PFSK-1 (cell line): Measurements from ENCODE around the gene HOMER3.

ENCODE experiments used
- FOXP2 ChIP-seq: optimal IDR thresholded peaks from 2 replicates; pipeline ENCODE3; 2011; ENCODE audit warnings: borderline replicate concordance, control low read depth, inconsistent platforms; ENCODE audit not compliant: insufficient read depth; ENCODE audit errors: extremely low read length, extremely low read depth
- POLR2AphosphoS5 ChIP-seq: IDR thresholded peaks from 2 replicates; pipeline ENCODE4 v1.6.1; 2012; ENCODE audit warnings: low read depth, mild to moderate bottlenecking, control low read depth, low read length, moderate library complexity
- SIN3A ChIP-seq: IDR thresholded peaks from 2 replicates; pipeline ENCODE4 v1.6.1; 2012; ENCODE audit warnings: mild to moderate bottlenecking, low read length, moderate library complexity, borderline replicate concordance; ENCODE audit not compliant: insufficient read depth
- TAF1 ChIP-seq: IDR thresholded peaks from 2 replicates; pipeline ENCODE4 v1.6.1; 2012; ENCODE audit warnings: low read length, control low read depth, borderline replicate concordance; ENCODE audit not compliant: insufficient read depth
- TF ChIP-seq, protein P1 (sequence below), 2 experiments: IDR thresholded peaks; 2 replicates each; pipeline versions ENCODE4 v1.6.1 to v1.8.0; 2011 to 2012; ENCODE audit warnings: low read depth in 2 of 2, low read length in 2 of 2, control low read depth in 1 of 2, inconsistent platforms in 1 of 2, mild to moderate bottlenecking in 1 of 2, moderate library complexity in 1 of 2; ENCODE audit not compliant: insufficient read depth in 1 of 2

HOMER3 gene

GRCh38 chr19:18912933-18913332 lies 28.1 kb downstream of the HOMER3 start:
- TF ChIP-seq, protein P1, sequence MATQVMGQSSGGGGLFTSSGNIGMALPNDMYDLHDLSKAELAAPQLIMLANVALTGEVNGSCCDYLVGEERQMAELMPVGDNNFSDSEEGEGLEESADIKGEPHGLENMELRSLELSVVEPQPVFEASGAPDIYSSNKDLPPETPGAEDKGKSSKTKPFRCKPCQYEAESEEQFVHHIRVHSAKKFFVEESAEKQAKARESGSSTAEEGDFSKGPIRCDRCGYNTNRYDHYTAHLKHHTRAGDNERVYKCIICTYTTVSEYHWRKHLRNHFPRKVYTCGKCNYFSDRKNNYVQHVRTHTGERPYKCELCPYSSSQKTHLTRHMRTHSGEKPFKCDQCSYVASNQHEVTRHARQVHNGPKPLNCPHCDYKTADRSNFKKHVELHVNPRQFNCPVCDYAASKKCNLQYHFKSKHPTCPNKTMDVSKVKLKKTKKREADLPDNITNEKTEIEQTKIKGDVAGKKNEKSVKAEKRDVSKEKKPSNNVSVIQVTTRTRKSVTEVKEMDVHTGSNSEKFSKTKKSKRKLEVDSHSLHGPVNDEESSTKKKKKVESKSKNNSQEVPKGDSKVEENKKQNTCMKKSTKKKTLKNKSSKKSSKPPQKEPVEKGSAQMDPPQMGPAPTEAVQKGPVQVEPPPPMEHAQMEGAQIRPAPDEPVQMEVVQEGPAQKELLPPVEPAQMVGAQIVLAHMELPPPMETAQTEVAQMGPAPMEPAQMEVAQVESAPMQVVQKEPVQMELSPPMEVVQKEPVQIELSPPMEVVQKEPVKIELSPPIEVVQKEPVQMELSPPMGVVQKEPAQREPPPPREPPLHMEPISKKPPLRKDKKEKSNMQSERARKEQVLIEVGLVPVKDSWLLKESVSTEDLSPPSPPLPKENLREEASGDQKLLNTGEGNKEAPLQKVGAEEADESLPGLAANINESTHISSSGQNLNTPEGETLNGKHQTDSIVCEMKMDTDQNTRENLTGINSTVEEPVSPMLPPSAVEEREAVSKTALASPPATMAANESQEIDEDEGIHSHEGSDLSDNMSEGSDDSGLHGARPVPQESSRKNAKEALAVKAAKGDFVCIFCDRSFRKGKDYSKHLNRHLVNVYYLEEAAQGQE (IDR thresholded peaks at IDR 0.05; ENCODE audit: insufficient read depth in 1 of 2, low read depth in 2 of 2, low read length in 2 of 2): no peak
- TF ChIP-seq POLR2AphosphoS5 (no peak), FOXP2 (no peak), SIN3A (no peak), TAF1 (no peak)

- TF ChIP-seq FOXP2 (no peak), SIN3A (no peak), POLR2AphosphoS5 (no peak), TAF1 (no peak)
- TF ChIP-seq, protein P1 (IDR thresholded peaks at IDR 0.05; ENCODE audit: insufficient read depth in 1 of 2, low read depth in 2 of 2, low read length in 2 of 2): no peak
These were observed 30.1 kb downstream of the HOMER3 start for GRCh38 chr19:18910801-18911436.

GRCh38 chr19:18910010-18910409 lies 31.0 kb downstream of the HOMER3 start:
- TF ChIP-seq SIN3A (no peak), TAF1 (no peak), FOXP2 (no peak), POLR2AphosphoS5 (no peak)
- TF ChIP-seq, protein P1 (IDR thresholded peaks at IDR 0.05; ENCODE audit: insufficient read depth in 1 of 2, low read depth in 2 of 2, low read length in 2 of 2): no peak

- TF ChIP-seq FOXP2 (no peak), POLR2AphosphoS5 (no peak), TAF1 (no peak), SIN3A (no peak)
- TF ChIP-seq, protein P1 (IDR thresholded peaks at IDR 0.05; ENCODE audit: insufficient read depth in 1 of 2, low read depth in 2 of 2, low read length in 2 of 2): no peak
These were observed 31.9 kb downstream of the HOMER3 start for GRCh38 chr19:18908917-18909619.
